Suppressor macrophage treated with lipopolysaccharide for 4 hours (primary cell): Measurements from ENCODE around the gene H2BW2.
"Not testable (repeated sequence)": the region's sequence is repeated elsewhere in the genome, so short reads cannot be mapped to it uniquely, and the experiment has no call there.

Experiments
- DNase-seq: peaks from one replicate; pipeline ENCODE4 v3.0.0-alpha.2; 2020

The H2BW2 gene

DNA sequence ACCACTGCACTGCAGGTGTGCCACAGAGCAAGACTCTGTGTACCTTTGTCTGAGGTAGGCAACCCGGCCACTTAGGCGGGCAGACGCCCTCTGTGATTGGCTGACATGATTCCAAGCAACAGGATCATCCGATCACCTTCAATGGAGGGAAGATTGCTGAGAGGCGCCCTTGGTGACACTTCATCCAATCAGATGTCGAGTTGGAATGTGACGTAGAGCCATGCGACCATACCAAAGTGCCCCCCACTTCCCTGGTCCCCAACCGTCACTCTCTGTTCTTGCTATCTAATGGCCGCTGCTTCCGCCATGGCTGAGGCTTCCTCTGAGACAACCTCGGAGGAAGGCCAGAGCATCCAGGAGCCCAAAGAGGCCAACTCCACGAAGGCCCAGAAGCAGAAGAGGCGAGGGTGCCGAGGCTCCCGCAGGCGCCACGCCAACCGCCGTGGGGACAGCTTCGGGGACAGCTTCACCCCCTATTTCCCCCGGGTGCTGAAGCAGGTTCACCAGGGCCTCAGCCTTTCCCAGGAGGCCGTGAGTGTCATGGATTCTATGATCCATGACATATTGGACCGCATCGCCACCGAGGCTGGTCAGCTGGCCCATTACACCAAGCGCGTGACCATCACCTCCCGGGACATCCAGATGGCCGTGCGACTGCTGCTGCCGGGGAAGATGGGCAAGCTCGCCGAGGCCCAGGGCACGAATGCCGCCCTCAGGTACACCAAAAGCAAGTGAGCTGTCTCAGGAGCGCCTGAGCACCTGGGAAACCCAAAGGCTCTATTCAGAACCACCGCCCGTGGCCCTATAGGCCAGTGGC, at the start of gene H2BW2:
TSS of gene H2BW2 (plus strand) at position 268 of the 817 bp plus-strand sequence. CDS start at position 307, 39 bp downstream.
- no peak for DNase-seq

DNA sequence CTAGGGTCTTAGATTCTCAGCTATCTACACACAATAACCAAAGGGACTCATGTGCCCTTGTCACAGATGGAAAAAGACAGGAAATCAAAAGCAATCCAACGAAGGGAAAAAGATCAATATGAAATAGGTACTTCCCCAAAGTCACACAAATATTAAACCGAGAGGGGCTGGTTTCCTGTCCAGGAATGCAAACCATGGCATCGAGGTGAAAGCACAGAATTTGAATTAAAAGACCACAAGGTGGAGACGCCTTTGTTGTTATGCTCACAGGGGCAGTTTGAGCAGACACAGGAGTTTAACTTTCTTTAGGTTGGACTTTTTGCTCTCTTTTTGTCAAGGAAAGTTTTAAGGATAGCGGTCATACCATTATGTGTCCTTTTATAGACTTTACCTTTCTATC, 40.5 kb upstream of the H2BW2 start:
- no peak for DNase-seq

DNA sequence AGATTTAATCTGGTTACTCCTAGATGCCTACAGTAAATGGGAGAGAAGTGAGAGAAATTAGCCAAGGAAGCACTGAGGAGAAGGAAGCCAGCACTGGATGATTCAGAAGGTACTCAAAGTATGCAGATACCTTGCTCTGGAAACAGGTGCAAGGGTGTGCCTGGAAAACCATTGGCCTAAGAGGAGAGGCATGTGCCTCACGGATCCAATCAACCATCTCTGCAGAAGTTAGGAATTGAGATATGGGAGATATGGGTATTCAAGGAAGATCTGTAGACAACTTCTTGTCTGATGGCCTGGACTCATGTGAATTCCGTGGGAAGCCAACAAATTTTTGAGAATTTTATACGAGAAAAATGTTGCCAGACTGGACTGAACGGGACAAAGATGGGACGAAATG, 30.9 kb upstream of the H2BW2 start:
- DNase-seq = no peak

DNA sequence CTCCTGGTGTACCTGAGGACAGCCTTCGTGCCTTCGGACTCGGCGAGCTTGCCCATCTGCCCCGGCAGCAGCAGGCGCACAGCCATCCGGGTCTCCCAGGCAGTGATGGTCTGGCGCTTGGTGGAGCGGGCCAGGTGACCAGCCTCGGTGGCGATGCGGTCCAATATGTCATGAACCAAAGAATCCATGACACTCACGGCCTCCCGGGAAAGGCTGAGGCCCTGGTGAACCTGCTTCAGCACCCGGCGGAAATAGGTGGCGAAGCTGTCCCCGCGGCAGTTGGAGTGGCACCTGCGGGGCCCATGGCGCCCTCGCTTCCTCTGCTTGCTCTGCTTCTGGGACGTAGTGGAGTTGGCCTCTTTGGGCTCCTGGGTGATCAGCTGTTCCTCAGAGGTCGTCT, 26.6 kb upstream of the H2BW2 start:
- no peak for DNase-seq

DNA sequence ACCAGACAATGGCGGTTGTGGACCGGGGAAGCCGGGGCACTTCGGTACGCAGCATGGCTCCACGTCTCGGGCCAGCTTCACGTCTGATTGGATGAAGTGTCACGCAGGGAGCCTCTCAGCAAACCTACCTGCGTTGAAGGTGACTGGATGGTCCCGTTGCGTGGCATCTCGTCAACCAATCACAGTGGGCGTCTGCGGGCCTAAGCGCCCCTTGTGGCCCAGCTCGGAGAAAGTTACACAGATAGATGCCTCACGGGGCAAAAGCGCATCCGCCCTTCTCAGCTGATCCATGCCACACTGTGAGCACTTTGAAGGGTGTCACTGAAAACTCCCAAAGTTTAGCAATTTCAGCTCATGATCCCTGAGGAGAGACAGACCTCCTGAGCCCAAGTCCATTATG, 26.1 kb upstream of the H2BW2 start, which contains the start of gene H2BW1:
TSS of gene H2BW1 (minus strand) at position 103 of the 400 bp plus-strand sequence. CDS start 132 bp downstream, outside the sequence.
- DNase-seq = no peak

DNA sequence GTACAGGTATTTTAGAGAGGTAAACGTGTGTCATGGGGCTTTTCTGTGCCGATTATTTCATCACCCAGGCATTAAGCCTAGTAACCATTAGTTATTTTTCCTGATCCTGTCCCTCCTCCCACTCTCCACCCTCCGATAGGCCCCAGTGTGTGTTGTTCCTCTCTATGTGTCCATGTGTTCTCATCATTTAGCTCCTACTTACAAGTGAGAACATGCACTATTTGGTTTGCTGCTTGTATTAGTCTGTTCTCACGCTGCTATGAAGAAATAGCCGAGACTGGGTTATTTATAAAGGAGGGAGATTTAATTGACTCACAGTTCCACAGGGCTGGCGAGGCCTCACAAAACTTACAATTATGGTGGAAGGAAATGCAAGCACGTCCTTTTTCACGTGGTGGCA, 24.2 kb upstream of the H2BW2 start:
- not testable (repeated sequence) for DNase-seq

DNA sequence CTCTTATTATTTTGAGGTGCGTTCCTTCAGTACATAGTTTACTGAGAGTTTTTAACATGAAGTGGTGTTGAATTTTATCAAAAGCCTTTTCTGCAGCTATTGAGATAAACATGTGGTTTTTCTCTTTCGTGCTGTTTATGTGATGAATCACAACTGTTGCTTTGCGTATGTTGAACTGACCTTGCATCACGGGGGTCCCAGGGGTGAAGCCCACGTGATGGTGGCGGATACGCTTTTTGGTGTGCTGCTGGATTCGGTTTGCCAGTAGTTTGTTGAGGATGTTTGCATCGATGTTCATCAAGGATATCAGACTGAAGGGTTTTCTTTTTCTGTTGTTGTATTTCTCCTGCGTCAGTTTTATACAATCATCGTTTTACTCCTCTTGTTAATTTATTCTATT, 21.6 kb upstream of the H2BW2 start:
- no peak for DNase-seq

DNA sequence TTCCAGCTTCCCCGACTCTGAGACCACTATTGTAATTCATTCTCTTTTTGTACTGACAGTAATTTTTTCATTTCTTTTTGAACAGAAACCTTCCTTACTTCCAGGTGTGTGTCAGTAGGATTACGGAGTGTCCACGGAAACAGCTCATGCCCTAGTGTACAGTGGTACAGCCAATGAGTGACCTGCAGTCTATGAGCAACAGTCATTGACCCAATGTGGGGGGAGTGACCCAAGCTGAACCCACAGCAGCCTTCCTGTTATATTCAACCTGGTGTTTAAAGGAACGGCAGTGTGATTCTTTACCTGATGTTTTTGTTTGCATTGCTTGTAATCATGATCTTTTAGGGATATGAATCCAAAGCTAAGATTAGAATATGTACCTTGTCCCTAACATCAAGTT, 1.2 kb downstream of the H2BW2 start:
- no peak for DNase-seq

DNA sequence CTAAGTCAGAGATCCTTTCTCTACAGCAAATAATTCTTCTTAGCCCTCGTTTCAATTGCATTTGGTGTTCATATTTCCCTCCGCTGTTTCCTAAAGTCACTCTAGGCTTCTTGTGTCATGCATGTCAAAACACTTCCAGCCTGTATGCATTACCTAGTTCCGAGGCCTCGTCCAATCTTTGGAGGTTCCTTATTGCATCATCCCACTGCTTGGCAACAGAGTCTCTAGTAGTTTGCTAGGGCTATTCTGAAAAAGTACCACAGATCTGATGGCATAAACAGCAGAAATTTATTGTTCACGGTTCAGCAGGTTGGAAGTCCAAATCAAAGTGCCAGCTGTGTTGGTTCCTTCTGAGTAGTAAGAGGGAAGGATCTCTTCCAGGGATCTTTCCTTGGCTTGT, 5.9 kb downstream of the H2BW2 start:
- DNase-seq = no peak

DNA sequence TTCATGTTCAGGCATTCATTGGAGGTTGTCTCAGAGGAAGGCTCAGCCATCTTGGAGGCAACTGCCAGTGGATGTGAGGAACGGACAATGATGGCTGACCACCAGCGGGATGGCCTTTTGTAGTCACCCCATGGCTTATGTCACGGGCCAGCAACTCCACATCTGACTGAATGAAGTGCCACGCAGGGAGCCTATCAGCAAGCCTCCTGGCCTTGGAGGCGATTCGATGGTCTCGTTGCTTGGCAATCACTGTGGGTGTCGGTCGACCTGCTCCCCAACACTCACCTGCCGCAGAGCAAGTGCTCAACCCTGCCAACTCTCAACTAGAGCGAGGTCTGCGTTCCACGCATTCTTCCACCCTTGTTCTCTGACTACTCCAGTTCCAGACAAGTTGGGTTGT, 7.4 kb downstream of the H2BW2 start:
- no peak for DNase-seq

DNA sequence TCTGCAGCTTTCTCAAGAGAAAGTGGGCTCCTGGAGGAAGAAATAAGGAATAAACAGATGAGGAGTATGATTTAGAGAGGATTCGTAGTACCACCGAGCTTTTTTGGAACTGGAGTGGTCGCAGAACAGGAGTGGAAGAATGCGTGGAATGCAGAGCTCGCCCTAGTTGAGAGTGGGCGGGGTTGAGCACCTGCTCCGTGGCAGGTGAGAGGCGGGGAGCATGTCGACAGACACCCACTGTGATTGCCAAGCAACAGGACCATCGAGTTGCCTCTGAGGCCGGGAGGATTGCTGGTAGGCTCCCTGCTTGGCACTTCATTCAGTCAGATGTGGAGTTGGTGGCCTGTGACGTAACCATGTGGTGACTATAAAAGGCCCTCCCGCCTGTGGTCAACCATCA, 15.2 kb downstream of the H2BW2 start:
- not testable (repeated sequence) for DNase-seq

DNA sequence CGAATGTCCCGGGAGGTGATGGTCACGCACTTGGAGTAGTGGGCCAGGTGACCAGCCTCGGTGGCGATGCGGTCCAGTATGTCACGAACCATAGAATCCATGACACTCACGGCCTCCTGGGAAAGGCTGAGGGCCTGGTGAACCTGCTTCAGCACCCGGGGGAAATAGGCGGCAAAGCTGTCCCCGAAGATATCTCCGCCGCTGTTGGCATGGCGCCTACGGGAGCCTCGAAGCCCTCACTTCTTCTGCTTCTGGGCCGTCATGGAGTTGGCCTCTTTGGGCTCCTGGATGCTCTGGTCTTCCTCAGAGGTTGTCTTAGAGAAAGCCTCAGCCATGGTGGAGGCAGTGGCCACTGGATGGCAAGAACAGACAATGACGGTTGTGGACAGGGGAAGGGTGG, 22.9 kb downstream of the H2BW2 start:
- DNase-seq = not testable (repeated sequence)

DNA sequence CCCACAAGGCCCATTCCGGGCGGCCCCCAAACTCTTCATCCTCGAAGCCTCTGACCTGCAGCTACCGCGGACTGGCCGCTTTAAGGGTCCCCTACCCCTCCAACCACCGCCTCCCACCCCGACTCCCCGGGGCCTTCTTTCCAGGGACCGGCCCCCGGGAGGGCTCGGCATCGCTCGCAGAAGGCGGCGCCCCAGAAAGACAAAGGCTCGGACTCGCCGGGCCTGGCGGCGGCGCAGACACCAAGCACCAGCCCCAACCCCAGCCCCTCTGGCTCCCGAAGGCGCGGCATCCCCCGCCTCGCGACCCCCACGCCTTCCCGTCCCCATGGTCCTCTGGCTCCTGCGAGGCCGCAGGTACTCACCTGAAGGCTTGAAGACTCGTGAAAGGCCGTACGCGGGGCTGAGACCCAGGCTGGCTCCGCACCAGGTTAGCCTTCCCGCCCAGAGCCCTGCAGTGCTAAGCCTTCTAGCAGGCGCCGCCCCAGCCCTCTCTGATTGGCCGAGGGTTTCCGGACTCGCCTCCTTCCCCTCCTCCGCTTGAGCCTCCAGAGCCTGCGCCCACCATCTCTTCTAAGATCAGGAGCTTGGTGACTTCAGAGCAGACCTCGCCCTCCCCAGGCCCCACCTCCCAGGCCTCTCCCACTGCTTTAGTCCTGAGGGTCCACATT, 36.2 kb downstream of the H2BW2 start, which contains the start of gene TMSB15C:
TSS of gene TMSB15C (minus strand) at position 459 of the 668 bp plus-strand sequence.
- DNase-seq = not testable (repeated sequence)

DNA sequence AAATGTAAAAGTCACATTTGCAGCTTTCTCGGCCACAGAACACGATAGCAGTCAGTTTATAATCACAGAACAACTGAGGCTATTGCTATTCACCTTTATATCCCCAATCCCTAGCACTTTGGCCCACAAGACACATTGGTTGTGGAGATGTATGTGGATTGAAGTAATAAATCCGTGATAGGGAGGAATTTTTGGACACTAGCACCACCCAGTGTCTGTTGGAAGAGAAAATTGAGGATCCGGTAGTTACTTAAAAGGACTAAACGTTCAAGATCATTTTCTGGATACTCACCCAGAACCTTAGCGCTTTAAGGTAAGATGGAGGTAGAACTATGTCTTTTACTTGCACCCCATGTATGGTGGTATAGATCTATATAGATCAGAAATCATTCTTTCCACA, 38.1 kb downstream of the H2BW2 start:
- DNase-seq = not testable (repeated sequence)

DNA sequence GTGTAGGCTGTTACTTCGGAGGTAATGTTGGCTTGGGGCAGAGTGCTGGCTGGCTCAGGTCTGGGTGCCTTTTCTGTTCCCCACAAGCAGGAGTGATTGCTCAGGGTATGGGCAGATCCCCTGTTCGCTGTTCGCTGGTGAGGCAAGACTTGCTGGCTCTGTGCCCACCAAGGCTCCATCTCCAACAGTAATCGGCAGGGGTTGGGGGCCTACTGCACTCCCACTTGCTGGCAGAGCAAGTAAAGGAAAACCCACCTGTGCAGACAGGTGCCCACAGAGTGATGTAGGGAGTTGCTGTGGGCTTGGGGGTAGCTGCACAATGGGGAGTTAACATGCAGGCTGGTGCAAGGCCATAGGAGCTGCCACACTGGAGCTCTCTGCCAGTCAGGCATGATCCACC, 44.3 kb downstream of the H2BW2 start:
- no peak for DNase-seq

DNA sequence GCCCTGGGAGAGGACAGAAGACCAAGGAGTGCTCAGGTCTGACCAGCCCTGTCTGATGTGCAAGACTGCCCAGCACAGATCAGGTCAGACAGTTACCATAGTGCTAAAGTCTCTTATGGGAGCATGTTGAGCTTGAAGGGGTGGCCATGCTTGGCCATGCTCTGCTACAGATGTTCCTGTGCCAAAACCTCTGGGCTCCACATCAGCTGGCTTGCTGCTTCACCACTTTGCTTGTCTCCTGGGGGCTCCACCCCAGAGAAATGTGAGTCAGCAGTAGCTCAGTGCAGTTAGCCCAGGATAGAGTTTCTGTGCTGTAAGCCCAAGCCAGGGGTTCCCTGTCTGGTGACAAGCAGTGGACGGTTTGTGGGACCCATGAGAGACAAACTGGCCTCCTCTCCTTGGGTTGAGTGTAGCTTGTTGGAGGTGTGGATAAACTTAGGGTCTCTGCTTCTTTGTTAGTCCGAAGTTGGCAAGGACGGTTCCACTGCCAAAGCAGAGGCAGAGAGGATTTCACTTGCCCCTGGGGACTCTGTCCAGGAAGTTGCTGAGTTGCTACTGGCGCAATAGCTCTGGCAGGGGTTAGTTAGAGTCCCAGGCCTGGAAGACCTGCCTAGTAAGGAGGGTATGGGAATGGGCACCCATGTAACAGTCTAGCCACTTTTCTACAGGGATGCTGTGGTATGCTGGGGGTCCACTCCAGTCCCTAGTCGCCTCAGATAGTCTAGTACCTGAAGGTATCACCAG, 45.0 kb downstream of the H2BW2 start:
- DNase-seq = no peak

DNA sequence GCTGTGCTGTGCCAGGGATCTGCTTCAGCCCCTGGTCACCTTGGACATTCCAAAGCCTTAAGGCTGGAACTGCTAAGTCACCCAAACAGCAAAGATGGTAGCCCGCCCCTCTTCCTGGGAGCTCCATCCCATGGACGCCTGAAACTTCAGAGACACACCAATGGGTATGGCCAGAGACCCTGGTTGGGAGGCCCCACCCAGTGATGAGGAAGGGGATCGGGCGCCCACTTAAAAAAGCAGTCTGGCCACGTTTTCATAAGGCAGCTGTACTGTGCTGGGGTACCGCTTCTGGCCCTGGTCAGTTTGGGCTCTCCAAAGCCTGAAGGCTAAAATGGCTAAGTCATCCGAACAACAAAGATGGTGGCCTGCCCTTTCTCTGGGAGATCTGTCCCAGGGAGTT, 45.7 kb downstream of the H2BW2 start:
- no peak for DNase-seq

DNA sequence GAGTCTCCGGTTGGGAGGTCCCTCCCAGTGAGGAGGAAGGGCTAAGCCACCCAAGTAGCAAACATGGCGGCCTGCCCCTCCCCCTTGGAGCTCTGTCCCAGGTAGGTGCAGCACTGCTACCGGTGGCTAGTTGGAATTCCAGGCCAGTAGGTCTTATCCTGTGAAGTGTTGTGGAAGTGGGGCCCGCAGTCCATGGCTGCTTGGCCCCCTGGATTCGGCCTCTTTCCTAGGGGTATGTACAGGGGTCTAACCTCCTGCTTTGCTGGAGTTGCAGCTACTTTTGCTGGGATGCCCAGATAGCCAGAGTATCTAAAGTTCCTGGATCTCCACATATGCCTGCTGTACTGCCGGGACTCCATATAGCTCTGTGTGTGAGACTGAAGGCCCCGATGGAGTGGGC, 46.2 kb downstream of the H2BW2 start:
- no peak for DNase-seq
